Measurements from ENCODE around the gene B9D1. TPM values are rescaled to one million over a fixed set of nuclear protein-coding genes. Genes with fewer than 3 reads are reported as not detected.

B9D1 gene
- total and polyA plus RNA-seq, 12 donors = 5.3 to 18.8 (median 10.4) TPM

DNA sequence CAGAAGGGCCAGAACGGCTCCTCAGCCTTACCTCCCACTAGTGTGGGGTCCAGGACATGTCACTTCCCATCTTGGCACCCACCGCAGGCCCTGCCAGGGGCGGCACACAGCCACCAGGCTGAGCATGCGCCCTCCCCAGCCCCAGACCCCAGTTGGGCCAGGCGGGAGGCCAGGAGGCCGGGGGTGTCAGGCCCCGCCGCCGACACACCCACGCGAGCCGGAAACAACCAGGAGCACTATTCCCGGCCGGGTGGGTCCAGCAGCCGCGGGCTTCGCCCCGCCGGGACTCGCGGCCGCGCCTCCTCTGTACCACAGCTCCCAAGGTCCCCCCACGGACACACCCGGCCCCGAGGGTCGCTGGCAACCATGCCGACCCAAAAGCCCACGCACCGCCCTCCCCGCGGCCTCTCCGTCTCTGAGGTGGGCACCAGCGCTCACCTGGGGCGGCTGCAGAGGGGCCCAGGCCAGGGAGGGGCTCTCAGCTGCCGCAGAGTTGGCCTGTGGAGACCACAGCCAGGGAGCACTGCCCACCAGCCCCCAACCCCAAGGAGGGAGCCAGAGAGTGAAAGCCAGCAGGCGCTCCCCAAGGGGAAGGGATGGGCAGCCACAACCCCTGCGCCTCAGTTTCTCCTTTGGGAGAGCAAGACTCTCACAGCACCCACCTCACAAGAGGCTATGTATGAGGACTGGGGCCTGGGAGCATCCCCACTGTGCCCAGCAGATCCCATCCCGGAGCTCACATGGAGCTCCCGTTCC, 18.0 kb downstream of the B9D1 start:
- 75 to 86% methylated on average over 38 to 40 of the region's 40 CpGs for WGBS, 2 donors
- Histone ChIP-seq H3K4me1 (peaks cover 11 to 59% (median 39%) of the 10 kb centered on the region in 9 donors), H3K36me3 (no peaks in the 10 kb centered on the region), H3K27me3 (no peaks in the 10 kb centered on the region), H3K9me3 (no peaks in the 10 kb centered on the region), H3K27ac (no peak overlapping the region), H3K4me3 (no peak overlapping the region)
- intact Hi-C loops (cut with DNase I) = no loop called here
- no peak for TF ChIP-seq CTCF (IDR thresholded peaks at IDR 0.05)
- ATAC-seq = peak in 1 of 8 donors; percentile 4
- DNase-seq = no peak

- no peak overlapping the region for H3K27ac ChIP-seq
- intact Hi-C loops (cut with DNase I) = no loop called here
- ATAC-seq = no peak
- no peak overlapping the region for H3K4me3 ChIP-seq
- WGBS, 2 donors = 79 to 80% methylated on average over 13 of the region's 13 CpGs
- DNase-seq = no peak
- peaks cover 11 to 60% (median 39%) of the 10 kb centered on the region in 9 donors for H3K4me1 ChIP-seq
- TF ChIP-seq CTCF (IDR thresholded peaks at IDR 0.05) = no peak
- no peaks in the 10 kb centered on the region for H3K9me3 ChIP-seq
- no peaks in the 10 kb centered on the region for H3K27me3 ChIP-seq
- H3K36me3 ChIP-seq = no peaks in the 10 kb centered on the region
Measured at GRCh38 chr17:19343671-19344151, 18.8 kb downstream of the B9D1 start.

- DNase-seq (no peak), ATAC-seq (no peak)
- Histone ChIP-seq H3K4me3 (no peak overlapping the region), H3K9me3 (no peaks in the 10 kb centered on the region), H3K27me3 (no peaks in the 10 kb centered on the region), H3K36me3 (no peaks in the 10 kb centered on the region), H3K27ac (no peak overlapping the region), H3K4me1 (peaks cover 11 to 65% (median 39%) of the 10 kb centered on the region in 9 donors)
- no peak for TF ChIP-seq CTCF (IDR thresholded peaks at IDR 0.05)
- intact Hi-C loops (cut with DNase I) = no loop called here
- WGBS, 2 donors = 81 to 82% methylated on average over 7 of the region's 7 CpGs
Measured at GRCh38 chr17:19343256-19343630, 19.3 kb downstream of the B9D1 start.

DNA sequence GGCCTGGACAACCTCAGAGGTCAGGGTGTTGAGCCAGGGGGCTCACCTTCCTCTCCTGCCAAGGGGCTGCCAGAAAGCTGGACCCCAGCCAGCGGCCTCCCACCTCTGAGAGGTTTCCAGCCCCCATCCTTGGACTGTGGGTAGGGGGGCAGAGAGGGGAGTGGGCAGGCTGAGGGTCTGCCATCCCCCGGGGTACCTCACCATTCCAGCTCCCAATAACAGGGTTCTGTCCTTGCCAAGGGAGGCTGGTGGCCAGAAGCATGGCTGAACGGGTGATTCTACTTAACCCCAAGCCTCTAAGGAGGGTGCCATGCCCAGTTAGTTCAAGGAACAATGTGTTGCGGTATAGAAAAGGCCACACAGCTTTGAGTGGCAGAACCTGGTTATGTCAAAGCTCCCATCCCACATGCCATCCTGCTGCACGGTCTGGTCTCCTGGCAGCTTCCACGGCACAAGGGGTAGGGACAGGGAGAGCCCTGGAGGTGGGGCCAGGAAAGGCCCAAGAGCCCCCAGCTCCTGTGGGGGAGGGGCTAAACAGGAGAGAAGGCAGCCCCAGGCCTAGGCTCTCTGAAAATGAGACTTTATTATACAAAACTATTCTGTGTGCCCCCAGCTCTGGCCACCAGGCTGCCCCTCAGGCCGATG, 19.8 kb downstream of the B9D1 start:
- intact Hi-C loops (cut with DNase I) = no loop called here
- TF ChIP-seq CTCF (IDR thresholded peaks at IDR 0.05) = no peak
- H3K27ac ChIP-seq = no peak overlapping the region
- H3K4me3 ChIP-seq = no peak overlapping the region
- H3K4me1 ChIP-seq = peaks cover 11 to 69% (median 42%) of the 10 kb centered on the region in 9 donors
- 58 to 60% methylated on average over 7 of the region's 7 CpGs for WGBS, 2 donors
- no peaks in the 10 kb centered on the region for H3K9me3 ChIP-seq
- ATAC-seq (peak in 1 of 8 donors; percentile 9), DNase-seq (no peak)
- no peaks in the 10 kb centered on the region for H3K27me3 ChIP-seq
- no peaks in the 10 kb centered on the region for H3K36me3 ChIP-seq
